Mucosa of descending colon (tissue), 3 donors: ENCODE results near the gene SLC35E4. TPM values are rescaled to one million over a fixed set of nuclear protein-coding genes. Genes with fewer than 3 reads are reported as not detected.

Experiments
- ATAC-seq: fragments of 200-7000 bp; cut with Tn5 transposase; one replicate; pipeline ENCODE4 v1.9.1; 2020; ENCODE audit warnings: mild to moderate bottlenecking, moderate library complexity
- DNase-seq, 3 donors: peaks; one replicate each; pipeline ENCODE4 v3.0.0-alpha.2; 2020
- H3K36me3 ChIP-seq: fragments of 200-600 bp; one replicate; pipeline ENCODE4 v1.8.0; 2021; ENCODE audit warnings: low read depth, mild to moderate bottlenecking
- H3K4me1 ChIP-seq: fragments of 200-600 bp; one replicate; pipeline ENCODE4 v1.8.0; 2021; ENCODE audit warnings: low read depth, mild to moderate bottlenecking
- H3K4me3 ChIP-seq: fragments of 200-600 bp; one replicate; pipeline ENCODE4 v1.8.0; 2021; ENCODE audit warnings: mild to moderate bottlenecking
- H3K9me3 ChIP-seq: fragments of 200-600 bp; one replicate; pipeline ENCODE4 v1.8.0; 2021; ENCODE audit warnings: mild to moderate bottlenecking
- intact Hi-C, 2 donors: fragments of 100-400 bp; cut with DNase I in 1 of 2; cut with micrococcal nuclease in 1 of 2; formaldehyde crosslinking; loops; one replicate each; pipeline versions ENCODE4 v1.11.0 to v1.11.1; 2022; cut with DNase I, micrococcal nuclease
- total RNA-seq, 3 donors: library from RNA; stranded (reverse); fragmentation: NEBNext Ultra II Directional in 2 of 3; extraction: Animal tissue kit (Norgen Biotek cat#: 25700) in 2 of 3; gene quantifications; one replicate each; pipeline versions ENCODE4 v1.2.1 to v1.2.4, GENCODE V29; 2021 to 2023
- TF ChIP-seq, protein P1 (sequence below): fragments of 200-600 bp; IDR thresholded peaks from one replicate; pipeline ENCODE4 v1.8.0; 2022; ENCODE audit warnings: antibody characterized with exemption, mild to moderate bottlenecking
- donor health status: DM: no; HTN: no; CAD: no; lungs with moderate emphysema.
- donor health status: DM: no; HTN: no; CAD: no.
- donor health status: DM: no; HTN: yes; CAD: no.

The SLC35E4 gene
- total RNA-seq, 3 donors from 2014 or later: 5.0 to 8.5 (median 7.6) TPM

- Histone ChIP-seq H3K4me3 (no peak overlapping the region), H3K36me3 (no peaks in the 10 kb centered on the region), H3K4me1 (peaks cover 43% of the 10 kb centered on the region), H3K9me3 (no peaks in the 10 kb centered on the region)
- TF ChIP-seq, protein P1, sequence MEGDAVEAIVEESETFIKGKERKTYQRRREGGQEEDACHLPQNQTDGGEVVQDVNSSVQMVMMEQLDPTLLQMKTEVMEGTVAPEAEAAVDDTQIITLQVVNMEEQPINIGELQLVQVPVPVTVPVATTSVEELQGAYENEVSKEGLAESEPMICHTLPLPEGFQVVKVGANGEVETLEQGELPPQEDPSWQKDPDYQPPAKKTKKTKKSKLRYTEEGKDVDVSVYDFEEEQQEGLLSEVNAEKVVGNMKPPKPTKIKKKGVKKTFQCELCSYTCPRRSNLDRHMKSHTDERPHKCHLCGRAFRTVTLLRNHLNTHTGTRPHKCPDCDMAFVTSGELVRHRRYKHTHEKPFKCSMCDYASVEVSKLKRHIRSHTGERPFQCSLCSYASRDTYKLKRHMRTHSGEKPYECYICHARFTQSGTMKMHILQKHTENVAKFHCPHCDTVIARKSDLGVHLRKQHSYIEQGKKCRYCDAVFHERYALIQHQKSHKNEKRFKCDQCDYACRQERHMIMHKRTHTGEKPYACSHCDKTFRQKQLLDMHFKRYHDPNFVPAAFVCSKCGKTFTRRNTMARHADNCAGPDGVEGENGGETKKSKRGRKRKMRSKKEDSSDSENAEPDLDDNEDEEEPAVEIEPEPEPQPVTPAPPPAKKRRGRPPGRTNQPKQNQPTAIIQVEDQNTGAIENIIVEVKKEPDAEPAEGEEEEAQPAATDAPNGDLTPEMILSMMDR: no peak
- peak; percentile 13 for ATAC-seq
- intact Hi-C loops: no loop called here
- DNase-seq: no peak
These were observed 31.8 kb upstream of the SLC35E4 start for GRCh38 chr22:30603801-30604200.

DNA sequence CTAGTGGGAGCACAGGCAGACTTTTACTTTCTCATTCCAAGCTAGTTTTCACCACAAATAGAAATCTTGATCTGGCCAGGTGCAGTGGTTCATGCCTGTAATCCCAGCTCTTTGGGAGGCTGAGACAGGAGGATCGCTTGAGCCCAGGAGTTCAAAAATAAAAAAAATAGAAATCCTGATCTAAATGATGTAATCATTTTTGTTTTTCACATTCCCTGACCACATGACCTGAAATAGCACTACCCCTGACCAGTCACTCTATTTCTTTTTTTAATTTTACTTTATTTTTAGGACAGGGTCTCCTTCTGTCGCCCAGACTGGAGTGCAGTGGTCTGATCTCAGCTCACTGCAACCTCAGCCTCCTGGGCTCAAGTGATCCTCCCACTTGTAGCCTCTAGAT is 30.9 kb upstream of the SLC35E4 start:
- Histone ChIP-seq H3K4me1 (peaks cover 52% of the 10 kb centered on the region), H3K9me3 (no peaks in the 10 kb centered on the region), H3K36me3 (no peaks in the 10 kb centered on the region), H3K4me3 (no peak overlapping the region)
- TF ChIP-seq, protein P1: no peak
- DNase-seq (no peak), ATAC-seq (no peak)
- intact Hi-C loops: no loop called here

GRCh38 chr22:30605449-30606110 is 30.0 kb upstream of the SLC35E4 start:
- Histone ChIP-seq H3K36me3 (no peaks in the 10 kb centered on the region), H3K9me3 (no peaks in the 10 kb centered on the region), H3K4me3 (no peak overlapping the region), H3K4me1 (peaks cover 54% of the 10 kb centered on the region)
- intact Hi-C loops: no loop called here
- ATAC-seq (peak; percentile 31), DNase-seq (peak in 2 of 3 donors; percentile 75 to 79)
- TF ChIP-seq, protein P1: peak; percentile 35

- Histone ChIP-seq H3K9me3 (no peaks in the 10 kb centered on the region), H3K4me1 (peaks cover 54% of the 10 kb centered on the region), H3K36me3 (no peaks in the 10 kb centered on the region), H3K4me3 (peak within 1 kb of the TSS; percentile 12)
- TF ChIP-seq, protein P1: no peak
- intact Hi-C loops: no loop called here
- DNase-seq: peak; percentile 81 to 83 (median 83)
- ATAC-seq: peak; percentile 80
These were observed 28.9 kb upstream of the SLC35E4 start, which contains the start of gene TCN2 for GRCh38 chr22:30606455-30607299. TCN2 (plus strand) TSS chr22:30607174; CDS start chr22:30607332, 158 bp downstream.

- Histone ChIP-seq H3K4me3 (no peak overlapping the region), H3K4me1 (peaks cover 50% of the 10 kb centered on the region), H3K9me3 (no peaks in the 10 kb centered on the region), H3K36me3 (no peaks in the 10 kb centered on the region)
- TF ChIP-seq, protein P1: no peak
- intact Hi-C loops: no loop called here
- ATAC-seq: no peak
- DNase-seq: no peak
These were observed 28.2 kb upstream of the SLC35E4 start for GRCh38 chr22:30607300-30607930.
